GM10847 (cell line): ENCODE measurements around the gene PDGFB.

ENCODE experiments used
- POLR2A ChIP-seq: IDR thresholded peaks from 2 replicates; pipeline ENCODE4 v1.6.1; 2011; ENCODE audit not compliant: insufficient read length; ENCODE audit errors: extremely low read depth

Gene PDGFB

GRCh38 chr22:39194098-39194497, 50.7 kb downstream of the PDGFB start:
- no peak for TF ChIP-seq POLR2A

GRCh38 chr22:39188809-39189208, 56.0 kb downstream of the PDGFB start:
- TF ChIP-seq POLR2A = no peak

- TF ChIP-seq POLR2A = no peak
Measured at GRCh38 chr22:39185601-39186012, 59.2 kb downstream of the PDGFB start.

GRCh38 chr22:39184586-39185577, 59.9 kb downstream of the PDGFB start:
- TF ChIP-seq POLR2A = no peak

- no peak for TF ChIP-seq POLR2A
Measured at GRCh38 chr22:39183991-39184585, 60.7 kb downstream of the PDGFB start.

- no peak for TF ChIP-seq POLR2A
Measured at GRCh38 chr22:39182478-39183030, 62.2 kb downstream of the PDGFB start.

GRCh38 chr22:39181778-39182177, 63.0 kb downstream of the PDGFB start:
- no peak for TF ChIP-seq POLR2A

GRCh38 chr22:39181356-39181755, 63.4 kb downstream of the PDGFB start:
- TF ChIP-seq POLR2A = no peak

- no peak for TF ChIP-seq POLR2A
Measured at GRCh38 chr22:39179841-39180335, 64.9 kb downstream of the PDGFB start.

GRCh38 chr22:39179401-39179827, 65.4 kb downstream of the PDGFB start:
- no peak for TF ChIP-seq POLR2A

GRCh38 chr22:39178206-39179111, 66.3 kb downstream of the PDGFB start:
- TF ChIP-seq POLR2A = no peak

- TF ChIP-seq POLR2A = no peak
Measured at GRCh38 chr22:39177791-39178190, 67.0 kb downstream of the PDGFB start.

GRCh38 chr22:39177456-39177775, 67.4 kb downstream of the PDGFB start:
- TF ChIP-seq POLR2A = no peak

- TF ChIP-seq POLR2A = no peak
Measured at GRCh38 chr22:39176714-39177455, 67.9 kb downstream of the PDGFB start.
